Stimulated activated effector memory CD8-positive, alpha-beta T cell treated with anti-CD3 and anti-CD28 coated beads, Interleukin-12 subunit alpha, Interleukin-12 subunit beta, amount 100 ng/mL, for 72 hours (primary cell): ENCODE measurements around the gene KLHL22.

ENCODE experiments used
- ATAC-seq: fragments of 150-1000 bp; cut with Tn5 transposase; 2 replicates; pipeline ENCODE4 v1.10.0; 2021
- DNase-seq, 2 donors: peaks; one replicate each; pipeline ENCODE4 v3.0.0; 2021 to 2022; ENCODE audit warnings: low spot score in 2 of 2
- H3K27ac Mint-ChIP-seq: one replicate; pipeline ENCODE4 v1.8.0; 2022; ENCODE audit warnings: mild to moderate bottlenecking, mixed read lengths
- H3K36me3 Mint-ChIP-seq: one replicate; pipeline ENCODE4 v1.8.0; 2022; ENCODE audit warnings: mild to moderate bottlenecking, mixed read lengths
- H3K4me1 Mint-ChIP-seq: one replicate; pipeline ENCODE4 v1.8.0; 2022; ENCODE audit warnings: mixed read lengths
- H3K4me3 Mint-ChIP-seq: one replicate; pipeline ENCODE4 v1.8.0; 2022; ENCODE audit warnings: mild to moderate bottlenecking, mixed read lengths
- H3K9me3 Mint-ChIP-seq: one replicate; pipeline ENCODE4 v1.8.0; 2022; ENCODE audit warnings: mixed read lengths

The KLHL22 gene

DNA sequence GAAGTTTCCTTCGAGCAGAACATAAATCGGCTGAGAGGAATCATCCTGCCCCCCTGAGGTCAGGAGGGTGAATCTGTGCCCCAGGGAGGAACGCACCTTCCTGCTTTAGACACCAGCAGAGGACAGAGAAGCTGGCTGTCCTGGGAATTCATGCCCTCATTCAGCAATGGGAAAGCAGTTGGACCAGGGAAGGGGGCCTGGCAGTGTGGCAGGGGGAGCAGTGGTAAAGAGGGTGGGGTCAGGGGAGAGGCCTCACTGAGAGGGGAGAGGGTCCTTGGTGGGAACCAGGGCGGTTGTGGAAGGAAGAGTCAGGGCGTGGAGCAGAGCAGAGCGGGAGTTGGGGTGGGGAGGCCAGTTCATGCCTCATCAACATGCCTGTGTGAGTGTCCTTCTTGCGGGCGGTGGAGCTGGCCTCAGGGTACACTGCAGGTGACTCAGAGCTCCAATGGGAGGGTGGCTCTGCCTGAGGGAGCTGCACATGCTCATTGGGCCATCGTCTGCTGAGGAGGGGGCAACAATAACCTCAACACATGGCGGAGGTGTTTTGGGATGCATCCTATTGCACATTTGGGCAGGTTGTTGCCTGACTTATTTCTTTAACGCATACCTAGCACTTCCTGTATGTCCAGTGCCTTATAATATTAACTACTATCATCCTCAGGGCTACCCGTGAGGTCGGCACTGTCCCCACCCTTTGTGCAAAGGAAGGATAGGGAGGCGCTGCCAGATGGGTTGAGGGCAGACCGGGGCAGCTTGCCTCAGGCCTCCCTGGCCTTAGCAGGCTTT, 35.0 kb upstream of the KLHL22 start:
- ATAC-seq (no peak), DNase-seq (no peak)
- Mint-ChIP-seq H3K27ac (peak overlapping the region; percentile 88), H3K9me3 (no peaks in the 10 kb centered on the region), H3K36me3 (peaks cover 74% of the 10 kb centered on the region), H3K4me3 (no peak overlapping the region), H3K4me1 (peaks cover 85% of the 10 kb centered on the region)

DNA sequence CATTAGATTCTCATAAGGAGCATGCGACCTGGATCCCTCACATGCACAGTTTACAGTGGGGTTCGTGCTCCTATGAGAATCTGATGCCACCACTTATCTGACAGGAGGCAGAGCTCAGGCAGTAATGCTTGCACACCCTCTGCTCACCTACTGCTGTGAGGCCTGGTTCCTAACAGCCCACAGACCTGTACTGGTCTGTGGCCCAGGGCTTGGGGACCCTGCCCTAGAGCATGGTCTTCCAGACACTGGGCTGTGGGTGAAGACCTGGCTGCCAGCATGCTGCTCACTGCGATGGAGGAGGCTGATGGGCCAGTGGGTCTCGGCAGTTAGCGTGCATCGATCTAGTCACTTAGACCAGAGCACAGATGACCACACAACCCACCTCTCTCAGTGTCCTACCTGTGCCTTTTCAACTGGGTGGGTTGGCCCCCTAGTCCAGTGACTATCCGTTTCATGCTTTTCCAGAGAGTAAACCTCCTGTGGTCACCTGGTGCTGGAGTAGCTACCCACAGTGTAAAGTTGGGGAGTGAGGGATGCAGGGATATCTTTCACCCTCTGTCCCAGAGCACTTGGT, 32.9 kb upstream of the KLHL22 start:
- DNase-seq, result no peak
- peak overlapping the region; percentile 50 for H3K27ac Mint-ChIP-seq
- H3K36me3 Mint-ChIP-seq, result peaks cover 79% of the 10 kb centered on the region
- H3K9me3 Mint-ChIP-seq, result no peaks in the 10 kb centered on the region
- peaks cover 74% of the 10 kb centered on the region for H3K4me1 Mint-ChIP-seq
- no peak overlapping the region for H3K4me3 Mint-ChIP-seq
- ATAC-seq, result no peak

DNA sequence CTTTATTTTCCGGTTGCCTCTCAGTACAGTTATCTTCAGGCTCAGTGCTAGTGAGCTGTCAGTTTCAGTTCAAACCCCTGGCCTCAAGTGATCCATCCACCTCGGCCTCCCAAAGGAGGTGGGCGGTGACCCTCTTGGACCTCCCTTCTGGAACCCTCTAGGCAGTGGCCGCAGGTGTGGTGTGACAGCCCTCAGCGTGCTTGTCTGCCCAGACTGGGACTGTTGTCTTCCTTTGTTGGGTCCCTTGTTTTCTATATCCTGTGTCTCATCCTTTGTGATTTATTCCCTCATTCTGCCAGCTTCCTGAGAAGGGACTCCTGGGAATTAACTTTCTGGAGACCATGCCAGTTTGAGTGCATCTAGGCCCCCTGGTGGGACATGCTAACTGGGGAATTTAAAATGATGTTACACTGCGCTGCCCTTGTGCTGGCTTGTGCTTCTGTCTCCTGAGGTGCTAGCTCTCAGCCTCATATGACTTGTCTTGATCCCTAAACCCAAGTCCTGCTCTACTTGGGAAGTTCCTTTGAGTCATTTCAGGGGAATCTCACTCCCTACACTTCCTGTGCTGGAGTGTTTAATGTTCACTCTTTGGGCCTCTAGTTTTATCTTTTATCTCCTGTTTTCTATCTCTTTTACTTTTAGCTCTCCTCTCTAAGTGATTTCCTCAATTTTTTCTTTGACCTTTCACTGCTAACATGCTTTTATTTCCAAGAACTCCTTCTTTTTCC, 31.2 kb upstream of the KLHL22 start:
- Mint-ChIP-seq H3K4me1 (peaks cover 73% of the 10 kb centered on the region), H3K36me3 (peaks cover 90% of the 10 kb centered on the region), H3K27ac (peak overlapping the region; percentile 56), H3K9me3 (no peaks in the 10 kb centered on the region), H3K4me3 (no peak overlapping the region)
- no peak for DNase-seq
- no peak for ATAC-seq

DNA sequence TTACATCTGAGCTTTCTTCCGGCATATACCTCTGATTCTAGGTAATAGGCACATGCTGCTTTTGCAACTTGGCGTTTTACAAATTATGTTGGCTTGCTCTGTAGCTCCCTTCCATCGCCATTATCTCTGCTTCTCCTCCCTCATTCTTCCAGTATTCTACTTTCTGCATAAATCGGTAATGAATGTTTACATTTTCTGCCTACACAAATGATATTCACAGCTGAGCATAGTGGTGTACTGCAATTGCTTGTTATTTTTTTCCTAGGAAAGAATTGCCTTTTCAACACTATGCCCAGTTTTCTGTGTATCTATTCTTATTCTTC, 30.7 kb upstream of the KLHL22 start:
- Mint-ChIP-seq H3K36me3 (peaks cover 92% of the 10 kb centered on the region), H3K4me3 (no peak overlapping the region), H3K9me3 (no peaks in the 10 kb centered on the region), H3K27ac (peak overlapping the region; percentile 56), H3K4me1 (peaks cover 68% of the 10 kb centered on the region)
- DNase-seq (no peak), ATAC-seq (no peak)

DNA sequence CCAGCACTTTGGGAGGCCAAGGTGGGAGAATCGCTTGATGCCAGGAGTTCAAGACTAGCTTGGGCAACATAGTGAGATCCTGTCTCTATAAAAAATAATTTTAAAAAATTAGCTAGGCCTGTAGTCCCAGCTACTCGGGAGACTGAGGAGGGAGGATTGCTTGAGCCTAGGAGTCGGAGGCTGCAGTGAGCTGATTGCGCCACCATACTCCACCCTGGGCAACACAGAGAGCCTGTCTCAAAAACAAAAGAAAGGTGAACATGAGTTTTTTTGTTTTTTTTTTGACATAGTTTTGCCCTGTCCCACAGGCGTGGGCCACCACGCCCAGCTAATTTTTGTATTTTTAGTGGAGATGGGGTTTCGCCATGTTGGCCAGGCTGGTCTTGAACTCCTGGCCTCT, 29.5 kb upstream of the KLHL22 start:
- Mint-ChIP-seq H3K4me3 (no peak overlapping the region), H3K9me3 (no peaks in the 10 kb centered on the region), H3K27ac (no peak overlapping the region), H3K36me3 (peaks cover 99% of the 10 kb centered on the region), H3K4me1 (peaks cover 66% of the 10 kb centered on the region)
- no peak for DNase-seq
- ATAC-seq, result no peak

DNA sequence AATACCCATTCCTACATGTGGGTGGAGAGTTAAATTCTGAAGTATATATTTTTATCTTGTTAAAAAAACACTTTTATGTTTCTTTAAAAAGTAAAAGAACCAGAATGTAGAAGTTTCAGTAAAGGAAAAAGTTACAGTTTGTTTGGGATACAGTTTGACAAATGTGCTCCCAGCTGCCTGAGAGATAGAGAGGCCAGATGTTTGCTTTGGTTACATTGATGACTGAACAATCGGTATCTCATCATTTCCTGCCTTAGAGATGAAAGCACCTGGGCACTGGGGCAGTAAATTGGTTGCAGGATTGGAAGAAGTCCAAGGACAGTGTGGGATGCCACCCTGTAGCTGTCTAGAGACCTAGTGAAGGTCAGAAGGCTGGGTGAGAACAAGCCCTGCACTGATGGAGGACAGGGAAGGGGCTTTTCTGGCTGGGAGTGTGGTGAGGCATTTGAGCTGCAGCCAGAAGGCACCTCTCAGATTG, 28.4 kb upstream of the KLHL22 start:
- DNase-seq (no peak), ATAC-seq (peak; percentile 62)
- Mint-ChIP-seq H3K27ac (peak overlapping the region; percentile 84), H3K4me1 (peaks cover 73% of the 10 kb centered on the region), H3K9me3 (no peaks in the 10 kb centered on the region), H3K4me3 (peak overlapping the region; percentile 46), H3K36me3 (peaks cover 99% of the 10 kb centered on the region)

DNA sequence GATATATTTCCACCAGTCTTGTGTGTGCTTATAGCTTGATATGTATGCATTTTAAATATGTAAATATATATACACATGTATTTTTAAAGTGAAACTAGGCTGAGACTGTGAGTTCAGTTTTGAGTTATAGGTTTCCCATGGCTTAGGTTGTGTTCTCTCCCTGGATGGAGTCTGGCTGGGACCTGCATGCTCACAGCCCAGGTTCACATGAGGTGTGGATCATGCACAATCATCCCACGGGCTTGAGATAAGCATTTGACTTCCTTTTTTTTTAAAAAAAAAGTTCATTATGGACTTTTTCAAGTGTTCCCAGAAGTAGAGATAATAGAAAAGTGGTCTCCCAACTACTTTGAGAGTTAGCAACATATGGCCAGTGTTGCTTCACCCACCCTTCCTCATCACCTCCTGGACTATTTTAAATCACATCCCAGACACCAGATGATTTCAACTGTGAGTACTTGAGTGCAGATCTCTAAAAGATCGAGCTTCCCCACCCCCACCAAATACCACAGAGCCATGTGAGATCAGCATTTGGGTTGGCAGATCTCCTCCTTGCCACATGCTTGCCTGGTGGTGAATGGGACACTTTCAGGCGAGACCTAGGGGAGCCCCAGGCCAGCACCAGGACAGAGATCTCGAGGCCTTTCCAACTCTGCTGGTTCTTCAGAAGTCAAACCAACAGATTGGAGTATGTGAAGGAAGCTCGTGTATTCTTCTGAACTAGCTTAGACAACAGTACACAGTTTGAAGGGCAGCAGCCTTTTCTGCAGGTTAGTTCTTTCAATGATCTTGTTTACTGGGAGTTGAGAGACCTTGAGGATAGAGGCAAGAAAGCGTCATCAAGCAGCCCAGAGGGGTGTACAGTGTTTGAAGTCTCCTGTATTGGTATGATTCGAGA, 27.7 kb upstream of the KLHL22 start:
- Mint-ChIP-seq H3K36me3 (peaks cover 99% of the 10 kb centered on the region), H3K4me3 (peak overlapping the region; percentile 46), H3K4me1 (peaks cover 74% of the 10 kb centered on the region), H3K9me3 (no peaks in the 10 kb centered on the region), H3K27ac (peak overlapping the region; percentile 84)
- no peak for DNase-seq
- no peak for ATAC-seq

DNA sequence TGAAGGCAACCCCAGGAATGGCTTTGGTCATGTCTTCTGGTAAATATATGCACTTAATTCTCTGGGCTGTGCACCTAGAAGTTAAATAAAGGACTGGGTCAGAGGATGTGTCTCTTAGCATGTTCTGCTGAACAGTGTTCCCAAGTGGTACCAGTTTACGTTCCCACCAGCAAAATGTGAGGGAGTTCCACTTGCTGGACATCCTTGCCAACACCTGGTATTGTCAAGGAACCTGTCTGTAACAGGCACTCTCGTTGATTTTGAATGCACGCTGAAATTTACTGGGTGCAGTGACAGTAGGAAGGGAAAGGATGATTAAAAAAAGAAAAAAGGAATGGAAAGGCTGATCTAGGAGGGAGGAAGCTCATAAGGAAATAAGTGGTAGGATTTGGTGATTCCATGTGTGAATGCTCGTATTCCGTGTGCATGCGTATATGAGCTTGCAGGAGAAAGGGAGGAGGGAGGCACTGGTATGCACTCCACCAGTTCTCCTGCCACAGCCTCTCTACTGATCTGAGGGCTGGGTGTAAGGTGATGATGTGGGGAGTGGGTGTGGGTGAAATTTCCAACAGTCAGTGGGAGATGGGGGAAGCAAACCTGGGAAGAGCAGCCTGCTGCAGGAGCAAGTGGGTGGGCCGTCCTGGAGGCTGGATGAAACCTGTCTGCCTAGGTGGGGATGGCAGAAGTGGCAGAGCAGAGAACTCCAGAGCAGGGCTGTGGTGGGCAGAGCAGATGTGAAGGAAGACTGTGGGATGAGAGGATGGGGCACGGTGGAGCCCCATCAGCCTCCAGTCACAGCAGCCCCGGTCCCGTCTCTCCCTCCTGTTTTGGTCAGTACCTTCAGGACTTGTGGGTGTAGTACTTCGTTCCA, 26.8 kb upstream of the KLHL22 start:
- Mint-ChIP-seq H3K4me1 (peaks cover 75% of the 10 kb centered on the region), H3K27ac (peak overlapping the region; percentile 84)

DNA sequence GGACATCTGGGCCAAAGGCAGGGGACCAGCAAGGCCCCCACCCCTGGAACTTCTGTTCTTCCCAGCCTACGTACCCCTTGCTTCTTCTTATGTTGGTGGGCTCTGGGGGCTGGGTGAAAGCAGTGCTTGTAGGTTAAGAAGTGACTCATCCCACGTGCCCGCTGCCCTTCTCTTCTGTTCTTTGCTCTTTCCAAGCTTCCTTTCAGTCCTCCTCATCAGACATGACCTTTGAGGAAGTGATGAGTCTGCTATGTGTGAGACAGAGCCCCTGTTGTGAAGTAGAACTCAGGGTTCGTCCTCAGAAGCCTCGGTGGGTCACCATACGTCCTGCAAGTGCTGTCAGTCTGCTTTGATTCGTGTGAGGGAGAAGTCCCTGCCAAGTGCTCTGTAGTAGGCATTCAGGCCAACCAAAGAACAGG, 24.5 kb upstream of the KLHL22 start:
- peak; percentile 87 for ATAC-seq
- H3K36me3 Mint-ChIP-seq, result peaks cover 93% of the 10 kb centered on the region
- no peaks in the 10 kb centered on the region for H3K9me3 Mint-ChIP-seq
- peaks cover 69% of the 10 kb centered on the region for H3K4me1 Mint-ChIP-seq
- peak overlapping the region; percentile 85 for H3K27ac Mint-ChIP-seq
- no peak for DNase-seq
- peak overlapping the region; percentile 25 for H3K4me3 Mint-ChIP-seq

More for the DNA sequence above, 26.8 kb upstream of the KLHL22 start:
- Mint-ChIP-seq H3K9me3 (no peaks in the 10 kb centered on the region), H3K36me3 (peaks cover 95% of the 10 kb centered on the region), H3K4me3 (peak overlapping the region; percentile 46)
- no peak for ATAC-seq
- DNase-seq, result no peak

DNA sequence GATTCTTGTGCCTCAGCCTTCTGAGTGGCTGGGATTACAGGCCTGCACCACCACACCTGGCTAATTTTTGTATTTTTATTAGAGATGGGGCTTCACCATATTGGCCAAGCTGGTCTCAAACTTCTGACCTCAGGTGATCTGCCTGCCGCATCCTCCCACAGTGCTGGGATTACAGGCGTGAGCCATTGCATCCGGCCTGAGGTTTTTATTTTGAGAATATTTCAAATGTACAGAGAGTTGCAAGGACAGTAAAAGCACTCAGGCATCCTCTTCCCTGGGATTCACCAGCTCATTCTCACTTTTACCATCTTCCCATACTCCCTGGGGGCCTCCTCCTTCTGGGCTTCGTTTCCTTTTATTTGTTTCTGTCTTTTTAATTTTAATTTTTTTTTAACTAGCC, 24.0 kb upstream of the KLHL22 start:
- no peak for ATAC-seq
- Mint-ChIP-seq H3K36me3 (peaks cover 93% of the 10 kb centered on the region), H3K4me1 (peaks cover 75% of the 10 kb centered on the region), H3K4me3 (peak overlapping the region; percentile 25), H3K9me3 (no peaks in the 10 kb centered on the region), H3K27ac (peak overlapping the region; percentile 85)
- DNase-seq, result no peak

DNA sequence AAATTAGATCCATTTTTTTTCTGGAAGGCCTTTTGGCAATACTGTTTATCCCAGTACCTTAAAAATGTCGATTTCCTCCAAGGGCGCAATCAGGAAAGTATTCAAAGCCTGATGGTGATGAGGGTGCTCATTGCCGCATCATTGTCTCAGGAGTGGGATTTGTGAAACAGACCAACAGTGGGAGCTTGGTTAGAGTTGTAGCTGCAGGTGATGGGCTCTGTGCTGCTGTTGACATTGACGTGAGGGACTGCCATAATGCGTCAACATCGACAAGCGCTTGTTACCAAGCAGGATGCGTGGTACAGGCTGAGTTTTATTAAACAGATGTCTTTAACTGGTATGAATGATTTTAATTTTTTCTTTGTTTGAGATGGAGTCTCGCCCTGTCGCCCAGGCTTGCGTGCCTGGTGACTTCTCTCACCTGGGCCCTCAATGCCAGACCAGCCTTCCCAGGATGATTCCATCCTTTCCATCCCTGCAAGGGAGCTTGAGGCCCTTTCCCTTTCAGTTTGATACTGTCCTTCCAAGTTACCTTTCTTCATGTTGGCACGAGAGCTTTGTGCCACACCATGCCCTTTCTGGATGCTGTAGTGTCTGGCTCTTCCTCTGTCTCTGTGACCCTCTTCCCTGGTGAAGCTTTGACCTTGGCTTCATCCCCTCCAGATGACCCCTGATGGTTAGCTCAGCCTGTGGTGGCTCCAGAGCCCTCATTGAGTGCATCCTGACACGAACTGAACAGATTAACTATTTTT, 22.4 kb upstream of the KLHL22 start:
- Mint-ChIP-seq H3K27ac (peak overlapping the region; percentile 75), H3K4me1 (peaks cover 75% of the 10 kb centered on the region)
- no peak for ATAC-seq

DNA sequence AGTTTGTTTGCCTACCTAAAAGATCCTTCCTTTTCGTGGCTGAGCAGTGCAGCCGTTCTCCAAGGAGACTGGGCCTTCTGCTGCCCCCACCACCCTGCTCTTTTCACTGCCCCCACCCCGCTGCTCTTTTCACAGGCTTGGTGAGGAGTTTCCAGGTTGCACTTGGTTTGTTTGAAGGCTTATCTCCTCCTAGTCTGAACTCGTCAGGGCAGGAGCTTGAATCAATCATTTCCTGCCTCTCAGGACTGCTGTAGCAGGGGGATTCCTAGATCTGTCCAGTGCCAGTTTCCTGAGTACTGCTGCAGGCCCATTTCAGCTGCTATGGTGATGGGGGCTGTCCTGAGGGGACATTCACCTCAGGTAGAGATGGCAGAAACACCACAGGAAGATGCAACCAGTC, 21.8 kb upstream of the KLHL22 start:
- no peak for DNase-seq
- Mint-ChIP-seq H3K4me3 (peak overlapping the region; percentile 22), H3K4me1 (peaks cover 70% of the 10 kb centered on the region), H3K36me3 (peaks cover 94% of the 10 kb centered on the region), H3K9me3 (no peaks in the 10 kb centered on the region), H3K27ac (peak overlapping the region; percentile 75)
- no peak for ATAC-seq

More for the DNA sequence above, 22.4 kb upstream of the KLHL22 start:
- H3K4me3 Mint-ChIP-seq, result no peak overlapping the region
- no peaks in the 10 kb centered on the region for H3K9me3 Mint-ChIP-seq
- no peak for DNase-seq
- H3K36me3 Mint-ChIP-seq, result peaks cover 93% of the 10 kb centered on the region

DNA sequence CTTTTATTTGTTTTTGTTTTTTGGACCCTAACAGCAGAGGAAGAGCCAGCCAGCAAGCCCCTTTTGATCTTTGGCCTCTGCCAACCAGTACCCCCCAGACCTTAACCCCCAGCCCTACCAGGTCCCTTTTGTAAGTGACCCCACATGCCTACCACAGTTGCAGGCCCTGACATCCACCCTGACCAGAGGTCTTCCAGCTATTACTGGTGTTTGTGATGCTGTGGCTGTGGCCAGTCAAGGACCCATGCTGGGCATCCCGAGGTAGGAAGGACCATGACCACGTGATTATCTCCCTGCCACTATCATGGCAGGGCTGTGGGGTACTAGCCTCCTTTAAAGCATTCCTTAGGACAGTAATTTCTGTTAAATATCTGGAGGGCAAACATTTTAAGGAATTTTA, 20.8 kb upstream of the KLHL22 start:
- H3K9me3 Mint-ChIP-seq, result no peaks in the 10 kb centered on the region
- no peak overlapping the region for H3K27ac Mint-ChIP-seq
- peaks cover 91% of the 10 kb centered on the region for H3K36me3 Mint-ChIP-seq
- H3K4me1 Mint-ChIP-seq, result peaks cover 75% of the 10 kb centered on the region
- no peak overlapping the region for H3K4me3 Mint-ChIP-seq
- DNase-seq, result no peak
- ATAC-seq, result no peak
